Gastrocnemius medialis (tissue), 4 donors: ENCODE results near the gene TSC22D4. TPM values are rescaled to one million over a fixed set of nuclear protein-coding genes. Genes with fewer than 3 reads are reported as not detected.

Experiments used
- ATAC-seq, 2 donors: fragments of 150-250 bp; one replicate each; pipeline ENCODE4 v1.9.1; 2016
- DNase-seq, 2 donors: peaks; one replicate each; pipeline ENCODE4 v3.0.0-alpha.2; 2019
- H3K27ac ChIP-seq, 4 donors: fragments of 200-600 bp; sonication (generic); 1 replicate in 1 of 4; 2 replicates in 3 of 4; pipeline ENCODE4 v1.5.1; 2016 to 2018; ENCODE audit warnings: mild to moderate bottlenecking in 2 of 4, moderate library complexity in 1 of 4
- H3K27me3 ChIP-seq, 3 donors: fragments of 200-600 bp; sonication (generic) in 2 of 3; 1 replicate in 1 of 3; 2 replicates in 2 of 3; pipeline versions ENCODE4 v1.5.1 to v1.6.0; 2016 to 2019; ENCODE audit warnings: mild to moderate bottlenecking in 1 of 3, moderate library complexity in 1 of 3
- H3K36me3 ChIP-seq, 2 donors: fragments of 200-600 bp; sonication (generic) in 1 of 2; one replicate each; pipeline ENCODE4 v1.5.1; 2017 to 2018
- H3K4me1 ChIP-seq, 2 donors: fragments of 200-600 bp; sonication (generic) in 1 of 2; one replicate each; pipeline ENCODE4 v1.5.1; 2016 to 2017; ENCODE audit warnings: mild to moderate bottlenecking in 2 of 2
- H3K4me3 ChIP-seq, 4 donors: fragments of 200-600 bp; sonication (generic) in 3 of 4; 1 replicate in 1 of 4; 2 replicates in 3 of 4; pipeline ENCODE4 v1.5.1; 2016 to 2019; ENCODE audit warnings: mild to moderate bottlenecking in 2 of 4
- H3K9me3 ChIP-seq, 3 donors: fragments of 200-600 bp; sonication (generic) in 2 of 3; 1 replicate in 1 of 3; 2 replicates in 2 of 3; pipeline ENCODE4 v1.5.1; 2016 to 2019
- CTCF ChIP-seq, 5 experiments: fragments of 450-650 bp in 3 of 5; fragments of 200-600 bp in 2 of 5; sonication (generic) in 2 of 5; IDR thresholded peaks in 4 of 5; conservative IDR thresholded peaks in 1 of 5; 1 replicate in 4 of 5; 2 replicates in 1 of 5; pipeline ENCODE4 v1.5.1; 2016 to 2019; ENCODE audit warnings: antibody characterized with exemption in 5 of 5, mild to moderate bottlenecking in 3 of 5, moderate library complexity in 3 of 5
- POLR2A ChIP-seq, 2 donors: fragments of 450-650 bp; IDR thresholded peaks; one replicate each; pipeline ENCODE4 v1.6.1; 2017; ENCODE audit warnings: antibody characterized with exemption in 2 of 2, mild to moderate bottlenecking in 2 of 2, moderate library complexity in 2 of 2
- in situ Hi-C, 4 donors: fragments of 200-750 bp; cut with MboI; loops; one replicate each; pipeline versions ENCODE4 v1.15.0 to v1.8.0; 2017; ENCODE audit warnings: low sequenced_read_pairs in 4 of 4
- intact Hi-C: fragments of 100-400 bp; cut with DNase I; formaldehyde crosslinking; loops from one replicate; pipeline ENCODE4 v1.15.1; 2023; ENCODE audit warnings: low total_unique reads
- total RNA-seq, 4 donors: library from RNA; depleted of rRNA; stranded (reverse); fragments of >200 nt; gene quantifications; one replicate each; pipeline versions ENCODE4 v1.1.0 to v1.2.3, GENCODE V29; 2016

Gene TSC22D4
- total RNA-seq, 4 donors from 2014 or later: 14.3 to 25.5 (median 21.2) TPM

- in situ Hi-C loops: no loop called here
- ATAC-seq (no peak), DNase-seq (no peak)
- intact Hi-C loops: no loop called here
- Histone ChIP-seq H3K9me3 (no peaks in the 10 kb centered on the region), H3K27ac (no peak overlapping the region), H3K36me3 (no peaks in the 10 kb centered on the region), H3K4me3 (no peak overlapping the region), H3K27me3 (peaks cover 0 to 15% (median 0%) of the 10 kb centered on the region in 3 donors), H3K4me1 (no peaks in the 10 kb centered on the region)
- TF ChIP-seq POLR2A (IDR thresholded peaks at IDR 0.05) (no peak), CTCF (IDR thresholded peaks at IDR 0.05 in 4 of 5, conservative IDR thresholded peaks at IDR 0.05 in 1 of 5) (no peak)
These were observed 10.1 kb upstream of the TSC22D4 start for GRCh38 chr7:100489121-100489520.

GRCh38 chr7:100488333-100489095, 9.5 kb upstream of the TSC22D4 start:
- Histone ChIP-seq H3K27ac (no peak overlapping the region), H3K4me3 (no peak overlapping the region), H3K36me3 (no peaks in the 10 kb centered on the region), H3K27me3 (peaks cover 0 to 9% (median 0%) of the 10 kb centered on the region in 3 donors), H3K9me3 (no peaks in the 10 kb centered on the region), H3K4me1 (no peaks in the 10 kb centered on the region)
- no peak for ATAC-seq
- TF ChIP-seq CTCF (IDR thresholded peaks at IDR 0.05 in 4 of 5, conservative IDR thresholded peaks at IDR 0.05 in 1 of 5) (no peak), POLR2A (IDR thresholded peaks at IDR 0.05) (no peak)
- in situ Hi-C loops: no loop called here
- intact Hi-C loops: no loop called here
- DNase-seq: no peak

- intact Hi-C loops: no loop called here
- Histone ChIP-seq H3K36me3 (no peaks in the 10 kb centered on the region), H3K27me3 (no peaks in the 10 kb centered on the region), H3K4me3 (no peak overlapping the region), H3K4me1 (peaks cover 4 to 5% of the 10 kb centered on the region in 2 donors), H3K27ac (no peak overlapping the region), H3K9me3 (no peaks in the 10 kb centered on the region)
- in situ Hi-C loops: no loop called here
- TF ChIP-seq POLR2A (IDR thresholded peaks at IDR 0.05) (no peak), CTCF (IDR thresholded peaks at IDR 0.05 in 4 of 5, conservative IDR thresholded peaks at IDR 0.05 in 1 of 5) (no peak)
- ATAC-seq (no peak), DNase-seq (no peak)
These were observed 7.9 kb upstream of the TSC22D4 start for GRCh38 chr7:100486753-100487446.

- peaks cover 4 to 5% of the 10 kb centered on the region in 2 donors for H3K4me1 ChIP-seq
- no peaks in the 10 kb centered on the region for H3K9me3 ChIP-seq
- H3K27ac ChIP-seq: no peak overlapping the region
- ATAC-seq (no peak), DNase-seq (no peak)
- in situ Hi-C loops (no loop called here), intact Hi-C loops (no loop called here)
- H3K27me3 ChIP-seq: no peaks in the 10 kb centered on the region
- no peak for TF ChIP-seq POLR2A (IDR thresholded peaks at IDR 0.05)
- no peak for TF ChIP-seq CTCF (IDR thresholded peaks at IDR 0.05 in 4 of 5, conservative IDR thresholded peaks at IDR 0.05 in 1 of 5)
- no peaks in the 10 kb centered on the region for H3K36me3 ChIP-seq
- H3K4me3 ChIP-seq: no peak overlapping the region
These were observed 7.2 kb upstream of the TSC22D4 start for GRCh38 chr7:100486111-100486636.
